ENCODE measurements around the gene CLIC3.

The CLIC3 gene

GRCh38 chr9:137025517-137025966 is 29.2 kb upstream of the CLIC3 start:
- DNase-seq (ENCODE audit: insufficient read length, low spot score) (no peak), FAIRE-seq (no peak)
- TF ChIP-seq CTCF (IDR thresholded peaks at IDR 0.05; ENCODE audit: insufficient read depth, missing control alignments) = no peak

- FAIRE-seq (no peak), DNase-seq (ENCODE audit: insufficient read length, low spot score) (no peak)
- no peak for TF ChIP-seq CTCF (IDR thresholded peaks at IDR 0.05; ENCODE audit: insufficient read depth, missing control alignments)
Measured at GRCh38 chr9:137023583-137023991, 27.2 kb upstream of the CLIC3 start.

DNA sequence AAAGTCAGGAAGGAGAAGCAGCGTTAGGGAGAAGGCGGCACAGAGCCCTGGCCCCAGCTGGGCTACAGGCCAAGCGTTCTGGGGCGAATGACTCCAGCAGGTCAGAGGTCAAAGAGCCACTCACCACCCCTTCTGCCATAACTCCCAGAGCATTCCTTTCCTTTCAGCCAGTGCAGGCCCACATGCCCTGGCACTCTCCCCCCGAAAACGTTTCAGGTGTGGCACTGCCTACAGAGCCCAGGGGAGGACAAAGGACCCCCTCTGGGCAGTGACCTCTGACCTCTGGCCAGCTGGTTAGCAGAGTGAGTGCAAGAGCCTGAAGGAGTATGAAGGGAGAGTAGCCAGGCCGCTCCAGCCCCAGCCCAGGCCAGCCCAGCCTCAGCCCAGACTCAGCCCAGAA is 26.8 kb upstream of the CLIC3 start:
- TF ChIP-seq CTCF (IDR thresholded peaks at IDR 0.05; ENCODE audit: insufficient read depth, missing control alignments) = no peak
- DNase-seq (ENCODE audit: insufficient read length, low spot score) (no peak), FAIRE-seq (no peak)

GRCh38 chr9:137022662-137023008 is 26.3 kb upstream of the CLIC3 start:
- DNase-seq (ENCODE audit: insufficient read length, low spot score) (no peak), FAIRE-seq (no peak)
- TF ChIP-seq CTCF (IDR thresholded peaks at IDR 0.05; ENCODE audit: insufficient read depth, missing control alignments) = no peak

GRCh38 chr9:137021979-137022661 is 25.8 kb upstream of the CLIC3 start:
- TF ChIP-seq CTCF (IDR thresholded peaks at IDR 0.05; ENCODE audit: insufficient read depth, missing control alignments) = no peak
- DNase-seq (ENCODE audit: insufficient read length, low spot score) (no peak), FAIRE-seq (no peak)

DNA sequence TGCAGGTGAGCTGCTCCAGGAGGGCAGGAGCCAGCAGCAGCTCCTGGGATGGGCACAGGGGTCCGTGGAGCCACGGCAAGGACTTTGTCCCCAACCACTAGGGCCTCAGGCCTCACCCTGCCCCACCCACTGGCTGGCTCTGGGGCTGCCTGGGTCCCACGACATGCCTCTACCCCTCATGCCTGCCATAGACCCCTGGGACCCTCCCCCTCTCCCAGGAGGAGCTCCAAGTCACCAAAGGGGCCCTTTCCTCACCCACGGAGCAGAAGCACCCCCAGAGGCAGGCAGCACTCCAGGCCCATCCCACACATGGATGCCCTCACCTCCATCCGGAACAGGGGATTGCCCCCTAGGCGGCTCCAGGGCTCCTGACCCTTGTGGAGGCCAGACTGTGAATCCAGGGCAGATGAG is 25.2 kb upstream of the CLIC3 start:
- no peak for DNase-seq (ENCODE audit: insufficient read length, low spot score)
- FAIRE-seq = no peak
- TF ChIP-seq CTCF (IDR thresholded peaks at IDR 0.05; ENCODE audit: insufficient read depth, missing control alignments) = no peak

- TF ChIP-seq CTCF (IDR thresholded peaks at IDR 0.05; ENCODE audit: insufficient read depth, missing control alignments) = no peak
- DNase-seq (ENCODE audit: insufficient read length, low spot score) = no peak
- no peak for FAIRE-seq
Measured at GRCh38 chr9:137020771-137021567, 24.6 kb upstream of the CLIC3 start.
